Gastroesophageal sphincter (tissue), 4 donors: Measurements from ENCODE around the gene ZBTB21. TPM values are rescaled to one million over a fixed set of nuclear protein-coding genes. Genes with fewer than 3 reads are reported as not detected.

Experiments used
- ATAC-seq: fragments of 150-250 bp; one replicate; pipeline ENCODE4 v1.9.1; 2016; ENCODE audit warnings: mild to moderate bottlenecking, moderate library complexity
- H3K27ac ChIP-seq, 4 donors: fragments of 200-600 bp; sonication (generic) in 3 of 4; 1 replicate in 3 of 4; 2 replicates in 1 of 4; pipeline ENCODE4 v1.5.1; 2016 to 2019
- H3K27me3 ChIP-seq: fragments of 200-600 bp; sonication (generic); one replicate; pipeline ENCODE4 v1.5.1; 2019
- H3K36me3 ChIP-seq, 2 donors: fragments of 200-600 bp; sonication (generic); one replicate each; pipeline ENCODE4 v1.5.1; 2019; ENCODE audit warnings: control low read depth in 1 of 2
- H3K4me1 ChIP-seq, 3 donors: fragments of 200-600 bp; sonication (generic); 1 replicate in 2 of 3; 2 replicates in 1 of 3; pipeline ENCODE4 v1.5.1; 2016 to 2019; ENCODE audit warnings: control low read depth in 2 of 3
- H3K4me3 ChIP-seq, 2 donors: fragments of 200-600 bp; sonication (generic); one replicate each; pipeline ENCODE4 v1.5.1; 2019; ENCODE audit warnings: mild to moderate bottlenecking in 1 of 2, moderate library complexity in 1 of 2
- H3K9me3 ChIP-seq, 3 donors: fragments of 200-600 bp; sonication (generic); one replicate each; pipeline ENCODE4 v1.5.1; 2017 to 2019; ENCODE audit warnings: control low read depth in 2 of 3
- CTCF ChIP-seq, 4 experiments: fragments of 200-600 bp in 2 of 4; fragments of 450-650 bp in 2 of 4; sonication (generic) in 1 of 4; IDR thresholded peaks; one replicate each; pipeline ENCODE4 v1.5.1; 2017 to 2019; ENCODE audit warnings: antibody characterized with exemption in 4 of 4, mild to moderate bottlenecking in 2 of 4, moderate library complexity in 2 of 4
- EP300 ChIP-seq: sonication (generic); formaldehyde crosslinking; IDR thresholded peaks from one replicate; pipeline ENCODE4 v1.6.1; 2017; ENCODE audit warnings: antibody characterized with exemption, mild to moderate bottlenecking
- POLR2A ChIP-seq, 2 donors: fragments of 450-650 bp; IDR thresholded peaks; one replicate each; pipeline ENCODE4 v1.6.1; 2017; ENCODE audit warnings: antibody characterized with exemption in 2 of 2, mild to moderate bottlenecking in 2 of 2, moderate library complexity in 1 of 2
- POLR2AphosphoS5 ChIP-seq: sonication (generic); formaldehyde crosslinking; IDR thresholded peaks from one replicate; pipeline ENCODE4 v1.6.1; 2017; ENCODE audit warnings: antibody characterized with exemption
- WGBS, 2 donors: methylation state at CpG; one replicate each; pipeline ENCODE4 v1.1.5; 2018; ENCODE audit warnings: low coverage in 1 of 2; 5-methylcytosine and 5-hydroxymethylcytosine counted together
- total RNA-seq, 4 donors: library from RNA; depleted of rRNA; stranded (reverse); fragments of >200 nt; gene quantifications; one replicate each; pipeline ENCODE4 v1.1.0, GENCODE V29; 2016

ZBTB21 gene
- total RNA-seq, 4 donors from 2014 or later: 6.6 to 14.1 (median 9.4) TPM

- H3K27ac ChIP-seq: no peak overlapping the region
- H3K9me3 ChIP-seq: no peaks in the 10 kb centered on the region
- 94 to 96% methylated on average over 6 to 9 of the region's 9 CpGs for WGBS, 2 donors
- no peaks in the 10 kb centered on the region for H3K36me3 ChIP-seq
- H3K27me3 ChIP-seq: no peaks in the 10 kb centered on the region
- H3K4me3 ChIP-seq: no peak overlapping the region
- TF ChIP-seq CTCF (IDR thresholded peaks at IDR 0.05) (no peak), POLR2A (IDR thresholded peaks at IDR 0.05) (no peak), EP300 (no peak), POLR2AphosphoS5 (no peak)
- ATAC-seq: no peak
- peaks cover 0 to 17% (median 5%) of the 10 kb centered on the region in 3 donors for H3K4me1 ChIP-seq
Observed at GRCh38 chr21:42012344-42012743, 2.2 kb upstream of the ZBTB21 start.

- Histone ChIP-seq H3K27ac (peak overlapping the region; percentile 90 to 100 (median 98)), H3K36me3 (no peaks in the 10 kb centered on the region), H3K9me3 (no peaks in the 10 kb centered on the region), H3K4me3 (peak overlapping the region; percentile 67 to 99), H3K4me1 (peaks cover 0 to 17% (median 5%) of the 10 kb centered on the region in 3 donors), H3K27me3 (no peaks in the 10 kb centered on the region)
- TF ChIP-seq CTCF (IDR thresholded peaks at IDR 0.05): peak in 3 of 4 experiments; percentile 19 to 52 (median 39)
- TF ChIP-seq POLR2AphosphoS5: peak; percentile 2
- no peak for TF ChIP-seq POLR2A (IDR thresholded peaks at IDR 0.05)
- 4% methylated on average over 13 to 16 of the region's 120 CpGs for WGBS, 2 donors
- peak; percentile 30 for ATAC-seq
Observed at GRCh38 chr21:42010507-42011495, 641 bp upstream of the ZBTB21 start.

- 0 to 8% methylated on average over 6 of the region's 86 CpGs for WGBS, 2 donors
- H3K9me3 ChIP-seq: no peaks in the 10 kb centered on the region
- no peaks in the 10 kb centered on the region for H3K36me3 ChIP-seq
- H3K27ac ChIP-seq: peak overlapping the region; percentile 90 to 100 (median 98)
- peak; percentile 33 for ATAC-seq
- no peak for TF ChIP-seq POLR2A (IDR thresholded peaks at IDR 0.05)
- peak in 3 of 4 experiments; percentile 17 to 51 (median 39) for TF ChIP-seq CTCF (IDR thresholded peaks at IDR 0.05)
- TF ChIP-seq POLR2AphosphoS5: peak; percentile 20
- no peak for TF ChIP-seq EP300
- peaks cover 0 to 17% (median 5%) of the 10 kb centered on the region in 3 donors for H3K4me1 ChIP-seq
- H3K4me3 ChIP-seq: peak overlapping the region; percentile 67 to 99
- no peaks in the 10 kb centered on the region for H3K27me3 ChIP-seq
Observed at GRCh38 chr21:42009018-42009830, 936 bp downstream of the ZBTB21 start.

GRCh38 chr21:42007356-42007940 lies 2.7 kb downstream of the ZBTB21 start:
- Histone ChIP-seq H3K27me3 (no peaks in the 10 kb centered on the region), H3K27ac (no peak overlapping the region), H3K9me3 (no peaks in the 10 kb centered on the region), H3K4me3 (no peak overlapping the region), H3K4me1 (peaks cover 0 to 17% (median 5%) of the 10 kb centered on the region in 3 donors), H3K36me3 (peaks cover 0 to 6% of the 10 kb centered on the region in 2 donors)
- WGBS, 2 donors: 85 to 93% methylated on average over 6 of the region's 6 CpGs
- no peak for TF ChIP-seq POLR2A (IDR thresholded peaks at IDR 0.05)
- no peak for TF ChIP-seq CTCF (IDR thresholded peaks at IDR 0.05)
- TF ChIP-seq EP300: no peak
- TF ChIP-seq POLR2AphosphoS5: no peak
- ATAC-seq: no peak
